GM21528 (cell line): ENCODE data around the gene POFUT2.
A peak's percentile ranks its signal among the peaks of the same experiment; 100 is the strongest.

ENCODE experiments used
- ATAC-seq: cut with Tn5 transposase; IDR thresholded peaks from one replicate; pipeline ENCODE4 v1.9.1; 2021; ENCODE audit warnings: mild to moderate bottlenecking, moderate library complexity; ENCODE audit not compliant: unreplicated experiment, low FRiP score

The POFUT2 gene, protein sequence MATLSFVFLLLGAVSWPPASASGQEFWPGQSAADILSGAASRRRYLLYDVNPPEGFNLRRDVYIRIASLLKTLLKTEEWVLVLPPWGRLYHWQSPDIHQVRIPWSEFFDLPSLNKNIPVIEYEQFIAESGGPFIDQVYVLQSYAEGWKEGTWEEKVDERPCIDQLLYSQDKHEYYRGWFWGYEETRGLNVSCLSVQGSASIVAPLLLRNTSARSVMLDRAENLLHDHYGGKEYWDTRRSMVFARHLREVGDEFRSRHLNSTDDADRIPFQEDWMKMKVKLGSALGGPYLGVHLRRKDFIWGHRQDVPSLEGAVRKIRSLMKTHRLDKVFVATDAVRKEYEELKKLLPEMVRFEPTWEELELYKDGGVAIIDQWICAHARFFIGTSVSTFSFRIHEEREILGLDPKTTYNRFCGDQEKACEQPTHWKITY

GRCh38 chr21:45287438-45288391 is at the start of gene POFUT2:
Gene POFUT2 (minus strand): TSS chr21:45287895. CDS start chr21:45287871, 24 bp downstream.
- ATAC-seq, result peak; percentile 72

DNA sequence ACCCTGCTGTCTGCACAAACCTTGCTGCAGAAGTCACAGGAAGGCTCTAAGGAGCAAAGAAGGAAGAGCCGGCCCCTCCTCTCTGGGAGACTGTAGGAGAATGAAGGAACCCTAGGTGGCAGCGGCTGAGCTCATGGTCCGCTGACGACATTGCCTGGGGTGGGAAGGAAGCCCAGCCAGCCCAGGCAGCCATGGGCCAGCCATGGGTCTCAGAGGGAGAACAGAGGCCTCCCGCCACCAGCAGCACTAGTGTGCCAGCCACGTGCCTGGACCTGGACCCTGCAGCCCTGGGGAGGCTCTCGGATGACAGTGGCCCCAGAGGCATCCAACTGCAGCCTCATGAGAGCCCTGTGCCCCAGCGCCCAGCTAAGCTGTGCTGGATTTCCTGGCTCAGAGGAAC is 49.2 kb upstream of the POFUT2 start:
- no peak for ATAC-seq

- ATAC-seq, result no peak
These were observed 48.8 kb upstream of the POFUT2 start for GRCh38 chr21:45336535-45336810.

DNA sequence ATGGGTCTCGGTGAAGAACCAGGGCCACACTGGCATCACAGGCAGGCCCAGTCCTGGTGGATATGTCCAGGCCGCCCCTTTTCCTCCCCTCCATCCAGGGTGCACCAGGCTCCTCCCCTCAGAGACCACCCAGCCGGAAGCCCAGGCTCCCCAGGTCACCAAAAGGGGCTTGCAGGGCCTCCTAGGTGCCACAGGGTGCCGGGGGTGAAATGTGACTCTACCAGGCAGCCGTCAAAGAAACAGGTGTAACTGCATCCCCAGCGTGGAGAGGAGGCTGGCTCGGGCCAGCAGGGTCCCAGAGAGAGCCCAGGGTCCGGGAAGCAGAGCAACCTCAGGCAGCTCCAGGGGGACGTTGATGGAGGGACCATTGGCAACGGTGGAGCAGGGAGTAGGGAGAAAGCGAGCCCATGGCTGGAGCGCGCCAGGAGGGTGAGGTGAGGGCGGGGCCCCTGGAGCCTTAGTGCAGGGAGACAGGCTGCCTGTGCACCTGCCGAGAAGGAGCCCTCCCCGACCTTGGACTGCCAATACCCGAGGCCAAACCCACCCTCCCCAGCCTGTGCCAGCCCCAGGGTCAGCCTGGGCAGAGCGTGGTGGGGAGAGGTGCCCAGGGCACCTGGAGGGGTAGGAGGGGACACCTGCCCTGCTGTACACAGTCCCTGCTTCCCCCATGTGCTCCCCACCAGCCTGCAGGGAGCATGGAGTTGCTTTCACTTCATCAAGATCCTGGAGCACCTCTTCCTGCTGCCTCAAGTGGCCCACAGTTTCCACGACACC is 48.3 kb upstream of the POFUT2 start:
- no peak for ATAC-seq

GRCh38 chr21:45335151-45335760 is 47.6 kb upstream of the POFUT2 start:
- no peak for ATAC-seq

DNA sequence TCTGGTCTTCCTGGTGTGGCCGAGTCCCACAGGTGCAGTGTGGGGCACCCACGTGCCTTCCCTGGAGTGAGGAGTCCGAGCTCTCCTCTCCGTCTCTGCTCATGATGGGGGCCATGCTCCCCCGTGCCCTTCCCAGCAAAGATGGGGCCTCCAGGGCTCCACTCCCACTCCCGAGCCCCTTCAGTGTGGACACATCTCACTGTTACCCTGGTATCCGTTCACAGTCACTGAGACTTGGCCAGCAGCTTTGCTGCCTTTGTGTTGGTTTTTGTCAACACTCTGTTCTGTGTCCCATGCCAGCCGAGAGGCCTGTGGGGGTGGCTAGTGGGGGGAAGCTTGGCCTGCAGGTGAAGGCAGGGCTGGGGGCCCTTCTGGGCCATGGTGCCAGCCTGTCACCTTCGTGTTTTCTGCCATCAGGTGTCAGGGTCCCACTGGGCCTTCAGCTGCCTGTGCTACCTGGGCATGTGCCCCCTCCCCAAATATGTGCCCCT is 46.9 kb upstream of the POFUT2 start:
- no peak for ATAC-seq

- no peak for ATAC-seq
These were observed 46.4 kb upstream of the POFUT2 start for GRCh38 chr21:45334134-45334533.

GRCh38 chr21:45333583-45334121 is 46.0 kb upstream of the POFUT2 start:
- ATAC-seq, result no peak

DNA sequence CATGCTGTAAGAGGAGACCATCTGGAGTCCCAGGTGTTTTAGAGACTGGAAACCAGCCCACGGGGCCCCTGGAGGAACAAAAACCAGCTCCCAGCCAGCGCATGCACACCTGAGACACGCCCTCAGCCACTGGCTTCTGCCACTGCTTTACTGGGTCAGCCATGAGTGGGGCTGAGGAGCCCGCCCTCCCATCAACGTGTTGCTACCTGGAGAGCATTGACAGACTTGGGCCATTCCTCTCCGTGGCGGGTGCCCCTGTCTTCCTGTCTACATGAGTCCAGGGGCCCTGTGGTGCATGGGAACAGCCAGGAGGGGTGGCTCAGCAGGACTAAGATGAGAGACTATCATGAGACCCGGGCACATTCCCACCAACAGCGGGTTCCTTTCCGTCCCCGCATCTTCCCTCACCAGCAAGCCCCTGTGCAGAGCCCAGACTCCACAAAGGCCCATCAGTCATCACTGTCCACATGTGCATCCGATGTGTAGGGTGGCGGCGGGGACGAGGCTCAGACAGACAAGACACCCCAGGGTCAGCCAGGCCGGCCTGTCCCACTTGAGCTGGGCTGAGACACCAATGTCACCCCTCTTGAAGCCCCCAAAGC is 45.4 kb upstream of the POFUT2 start:
- ATAC-seq, result no peak

DNA sequence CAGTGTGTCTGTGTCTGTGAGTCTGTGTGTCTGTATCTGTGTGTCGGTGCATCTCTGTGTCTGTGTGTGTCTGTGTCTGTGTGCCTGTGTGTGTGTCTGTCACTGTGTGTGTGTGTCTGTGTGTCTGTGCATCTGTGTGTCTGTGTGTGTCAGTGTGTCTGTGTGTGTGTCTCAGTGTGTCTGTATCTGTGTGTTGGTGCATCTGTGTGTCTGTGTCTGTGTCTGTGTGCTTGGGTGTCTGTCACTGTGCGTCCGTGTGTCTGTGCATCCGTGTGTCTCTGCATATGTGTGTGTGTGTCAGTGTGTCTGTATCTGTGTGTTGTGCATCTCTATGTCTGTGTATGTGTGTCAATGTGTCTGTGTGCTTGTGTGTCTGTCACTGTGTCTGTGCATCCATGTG is 44.7 kb upstream of the POFUT2 start:
- no peak for ATAC-seq

DNA sequence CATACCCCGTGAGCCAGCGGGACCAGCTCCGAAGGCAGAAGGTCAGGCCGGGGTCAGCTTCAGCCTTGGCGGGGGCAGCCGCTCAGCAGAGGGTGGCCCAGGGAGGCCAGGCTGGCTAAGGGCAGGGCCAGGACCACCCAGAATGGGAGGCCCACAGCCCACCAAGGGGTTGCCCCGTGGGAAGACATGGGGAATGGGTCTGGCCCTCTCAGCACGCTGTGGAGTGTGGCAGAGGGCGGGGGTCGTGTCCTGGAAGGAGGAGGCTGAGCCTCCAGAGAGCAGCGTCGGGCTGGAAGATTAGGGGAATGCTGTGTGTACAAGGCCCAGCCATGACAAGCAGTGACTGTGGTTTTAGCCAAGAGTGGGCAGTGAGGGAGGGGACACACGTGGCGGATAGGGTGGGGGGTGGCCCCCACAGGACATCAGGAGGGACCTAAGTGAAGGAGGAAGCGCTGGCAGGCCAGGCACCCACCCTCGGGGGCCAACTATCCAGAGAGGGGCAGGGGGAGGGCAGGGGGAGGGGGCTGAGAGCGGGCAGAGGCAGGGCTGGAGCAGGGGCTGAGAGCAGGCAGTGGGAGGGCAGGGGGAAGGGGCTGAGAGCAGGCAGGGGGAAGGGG is 43.9 kb upstream of the POFUT2 start:
- ATAC-seq, result no peak

DNA sequence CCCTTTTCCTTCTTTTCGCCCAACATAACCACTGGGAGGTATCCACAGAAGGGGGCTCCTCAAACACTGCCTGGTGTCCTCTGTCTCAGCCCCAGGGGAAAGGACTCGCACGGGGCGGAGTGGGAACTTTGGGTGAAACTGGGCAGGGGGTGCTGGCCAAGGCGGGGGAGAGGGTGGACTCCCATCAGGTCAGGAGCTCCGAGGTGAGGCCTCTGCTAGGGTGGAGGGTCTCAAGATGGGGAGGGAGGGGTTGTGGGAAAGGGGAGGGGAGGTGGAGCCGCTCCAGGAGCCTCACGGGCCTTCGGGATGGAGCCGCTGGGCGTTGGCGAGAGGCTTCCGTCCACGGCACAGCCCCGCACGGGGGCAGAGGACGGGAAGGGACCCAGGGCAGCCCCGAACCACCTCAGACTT is 43.2 kb upstream of the POFUT2 start:
- no peak for ATAC-seq

DNA sequence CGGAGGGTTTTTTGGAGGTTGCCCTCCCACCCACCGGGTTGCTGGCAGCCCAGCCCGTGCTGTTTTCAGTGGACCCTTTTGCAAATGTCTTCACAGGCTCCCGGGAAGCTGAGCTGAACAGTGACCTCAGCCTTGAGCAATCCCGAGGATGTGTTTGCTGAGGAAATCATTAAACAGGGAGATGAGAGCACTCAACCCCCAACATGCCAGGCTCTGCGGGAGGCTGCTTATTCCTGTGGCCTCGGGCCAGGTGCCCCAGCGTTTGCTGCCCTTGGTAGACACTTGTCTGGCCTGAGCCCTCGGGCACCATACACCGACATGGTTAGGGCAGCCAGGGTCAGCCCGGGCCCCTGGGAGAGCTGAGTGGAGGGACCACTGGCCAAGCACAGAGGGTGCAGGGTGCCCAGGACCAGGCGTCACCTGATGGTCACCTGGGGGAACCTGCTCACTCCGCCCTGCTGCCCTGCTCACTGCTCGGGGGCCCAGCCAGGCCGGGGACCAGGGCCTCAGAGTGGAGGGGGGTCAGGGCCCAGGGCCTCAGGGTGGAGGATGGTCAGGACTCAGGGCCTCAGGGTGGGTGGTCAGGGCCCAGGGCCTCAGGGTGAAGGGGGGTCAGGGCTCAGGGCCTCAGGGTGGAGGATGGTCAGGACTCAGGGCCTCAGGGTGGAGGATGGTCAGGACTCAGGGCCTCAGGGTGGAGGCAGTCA is 42.5 kb upstream of the POFUT2 start:
- ATAC-seq, result no peak

DNA sequence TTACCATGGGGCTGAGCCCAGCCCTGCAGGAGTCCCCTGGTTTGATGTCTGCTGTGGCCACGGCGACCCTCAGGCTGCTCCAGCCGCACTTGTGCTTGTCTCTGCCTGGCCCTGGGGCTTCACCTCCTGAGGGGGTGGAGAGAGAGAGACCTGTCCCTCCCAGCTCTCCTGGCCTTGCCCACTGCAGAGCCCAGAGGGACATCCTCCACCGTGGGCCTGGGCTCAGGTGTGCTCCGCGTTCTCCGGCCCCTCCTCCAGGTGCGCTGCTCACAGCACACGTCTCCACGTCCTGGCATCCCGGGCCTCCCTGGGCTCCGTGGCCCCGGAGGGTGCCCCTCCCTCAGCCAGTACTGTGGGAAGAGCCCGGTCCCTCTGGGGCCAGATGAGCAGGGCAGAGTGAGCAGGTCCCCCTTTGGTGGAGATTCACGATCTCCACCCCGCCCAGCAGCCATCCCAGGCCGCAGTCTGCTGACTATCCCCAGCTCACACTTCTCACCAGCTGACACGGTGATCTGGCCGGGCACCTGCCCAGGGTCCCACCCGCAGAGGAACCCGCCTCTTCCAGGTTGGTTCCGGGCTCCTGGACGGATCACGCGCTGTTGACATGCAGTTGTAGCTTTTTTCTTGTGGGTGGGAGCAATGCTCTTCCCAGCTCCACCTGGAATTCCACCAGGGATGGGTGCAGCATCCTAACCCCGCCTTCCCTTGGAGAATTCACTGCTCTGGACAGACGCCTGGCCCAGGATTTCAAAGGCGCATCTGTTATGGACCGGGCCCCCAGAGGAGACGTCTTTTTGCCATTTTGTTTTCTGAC is 41.8 kb upstream of the POFUT2 start:
- ATAC-seq, result no peak

- ATAC-seq, result no peak
These were observed 40.8 kb upstream of the POFUT2 start for GRCh38 chr21:45328198-45329091.

DNA sequence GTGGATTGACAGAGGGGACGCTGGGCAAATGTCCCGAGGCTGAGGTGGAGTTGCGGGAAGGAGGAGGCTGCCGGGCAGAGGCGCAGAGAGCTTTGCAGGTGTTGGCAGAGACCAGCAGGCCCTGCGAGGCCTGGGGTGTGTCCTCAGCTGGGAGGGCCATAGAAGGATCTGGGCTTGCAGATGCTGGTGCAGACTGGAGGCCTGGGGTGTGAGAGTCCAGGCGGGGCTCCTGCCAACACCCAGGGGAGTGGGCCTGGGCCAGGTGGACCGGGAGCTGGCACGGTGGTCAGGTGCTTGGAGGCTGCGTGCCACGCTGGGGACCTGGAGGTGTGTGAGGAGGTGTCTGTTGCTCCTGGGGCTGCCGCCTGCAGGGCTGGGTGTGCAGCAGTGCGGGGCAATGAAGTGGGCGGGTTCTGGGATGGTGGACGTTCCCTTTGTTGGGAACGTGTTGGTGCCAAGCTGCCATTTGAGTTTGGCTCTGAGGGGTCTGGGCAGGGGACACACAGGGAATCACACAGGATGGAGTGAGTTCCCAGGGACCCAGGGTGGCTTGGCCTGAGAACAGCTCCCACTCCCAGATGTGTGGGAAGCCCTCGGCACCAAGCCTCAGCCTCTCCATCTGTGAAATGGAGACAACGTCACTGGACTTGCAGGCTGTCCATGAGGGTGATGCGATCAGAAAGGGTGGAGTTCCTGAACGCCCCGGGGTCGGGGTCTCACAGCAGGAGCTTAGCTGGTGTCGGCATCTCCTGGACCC is 39.9 kb upstream of the POFUT2 start:
- no peak for ATAC-seq
